Measurements from ENCODE around the gene PRDM5. TPM values are rescaled to one million over a fixed set of nuclear protein-coding genes. Genes with fewer than 3 reads are reported as not detected.
"Not testable (repeated sequence)": the region's sequence is repeated elsewhere in the genome, so short reads cannot be mapped to it uniquely, and the experiment has no call there.

The PRDM5 gene
- total RNA-seq, 1 donor from 2014 or later = 5.2 TPM

GRCh38 chr4:120760047-120760446 is 162.5 kb downstream of the PRDM5 start:
- no peak for DNase-seq (ENCODE audit: low read depth)
- H3K4me3 ChIP-seq (ENCODE audit: low read depth, low read length) = no peak overlapping the region
- no peak for TF ChIP-seq CTCF (conservative IDR thresholded peaks at IDR 0.05; ENCODE audit: low read depth, low read length)

- no peak for DNase-seq (ENCODE audit: low read depth)
- TF ChIP-seq CTCF (conservative IDR thresholded peaks at IDR 0.05; ENCODE audit: low read depth, low read length) = no peak
- H3K4me3 ChIP-seq (ENCODE audit: low read depth, low read length) = no peak overlapping the region
Measured at GRCh38 chr4:120755864-120756263, 166.7 kb downstream of the PRDM5 start.

- no peak for TF ChIP-seq CTCF (conservative IDR thresholded peaks at IDR 0.05; ENCODE audit: low read depth, low read length)
- DNase-seq (ENCODE audit: low read depth) = no peak
- H3K4me3 ChIP-seq (ENCODE audit: low read depth, low read length) = no peak overlapping the region
Measured at GRCh38 chr4:120754590-120754989, 167.9 kb downstream of the PRDM5 start.

- no peak for TF ChIP-seq CTCF (conservative IDR thresholded peaks at IDR 0.05; ENCODE audit: low read depth, low read length)
- no peak for DNase-seq (ENCODE audit: low read depth)
- no peak overlapping the region for H3K4me3 ChIP-seq (ENCODE audit: low read depth, low read length)
Measured at GRCh38 chr4:120753854-120754253, 168.7 kb downstream of the PRDM5 start.

GRCh38 chr4:120750152-120750525 is 172.4 kb downstream of the PRDM5 start:
- DNase-seq (ENCODE audit: low read depth) = no peak
- no peak for TF ChIP-seq CTCF (conservative IDR thresholded peaks at IDR 0.05; ENCODE audit: low read depth, low read length)
- no peak overlapping the region for H3K4me3 ChIP-seq (ENCODE audit: low read depth, low read length)

- H3K4me3 ChIP-seq (ENCODE audit: low read depth, low read length) = no peak overlapping the region
- TF ChIP-seq CTCF (conservative IDR thresholded peaks at IDR 0.05; ENCODE audit: low read depth, low read length) = no peak
- DNase-seq (ENCODE audit: low read depth) = no peak
Measured at GRCh38 chr4:120749445-120750151, 172.9 kb downstream of the PRDM5 start.

GRCh38 chr4:120741636-120742035 is 180.9 kb downstream of the PRDM5 start:
- not testable (repeated sequence) for H3K4me3 ChIP-seq (ENCODE audit: low read depth, low read length); DNase-seq (ENCODE audit: low read depth)
